Dendritic cell treated with granulocyte-macrophage colony-stimulating factor and Interleukin-4, amounts not matched to agents 40 ng/mL and 50 ng/mL, for 4 days (primary cell): ENCODE results near the gene TBC1D9B.

ENCODE experiments used
- H3K27ac Mint-ChIP-seq: one replicate; pipeline ENCODE4 v1.8.0; 2022; ENCODE audit warnings: mild to moderate bottlenecking, mixed read lengths
- H3K27me3 Mint-ChIP-seq: one replicate; pipeline ENCODE4 v1.8.0; 2022; ENCODE audit warnings: mild to moderate bottlenecking, mixed read lengths
- H3K36me3 Mint-ChIP-seq: one replicate; pipeline ENCODE4 v1.8.0; 2022; ENCODE audit warnings: low read depth, mixed read lengths
- H3K4me1 Mint-ChIP-seq: one replicate; pipeline ENCODE4 v1.8.0; 2022; ENCODE audit warnings: low read depth, mixed read lengths
- H3K4me3 Mint-ChIP-seq: one replicate; pipeline ENCODE4 v1.8.0; 2022; ENCODE audit warnings: mild to moderate bottlenecking, moderate library complexity, mixed read lengths
- H3K9me3 Mint-ChIP-seq: one replicate; pipeline ENCODE4 v1.8.0; 2022; ENCODE audit warnings: mixed read lengths
- intact Hi-C: fragments of 100-400 bp; cut with micrococcal nuclease; formaldehyde crosslinking; loops from one replicate; pipeline ENCODE4 v1.15.0; 2022

The TBC1D9B gene

GRCh38 chr5:179916523-179916922 lies 8.8 kb upstream of the TBC1D9B start:
- H3K4me1 Mint-ChIP-seq: peaks cover 40% of the 10 kb centered on the region
- peaks cover 3% of the 10 kb centered on the region for H3K27me3 Mint-ChIP-seq
- no peak overlapping the region for H3K4me3 Mint-ChIP-seq
- H3K9me3 Mint-ChIP-seq: no peaks in the 10 kb centered on the region
- no peaks in the 10 kb centered on the region for H3K36me3 Mint-ChIP-seq
- H3K27ac Mint-ChIP-seq: peak overlapping the region; percentile 30
- intact Hi-C loops: loop anchor here (10.0 kb wide), 1 partner anchor 158 kb away; the partner anchor contains the start of gene RNF130

- Mint-ChIP-seq H3K9me3 (no peaks in the 10 kb centered on the region), H3K27me3 (peaks cover 3% of the 10 kb centered on the region), H3K36me3 (no peaks in the 10 kb centered on the region), H3K27ac (peak overlapping the region; percentile 79), H3K4me3 (no peak overlapping the region), H3K4me1 (peaks cover 40% of the 10 kb centered on the region)
- intact Hi-C loops: loop anchor here (10.0 kb wide), 1 partner anchor 159 kb away; the partner anchor contains the start of gene RNF130
Measured at GRCh38 chr5:179915406-179915935, 7.8 kb upstream of the TBC1D9B start.

- Mint-ChIP-seq H3K36me3 (no peaks in the 10 kb centered on the region), H3K9me3 (no peaks in the 10 kb centered on the region)
- intact Hi-C loops: loop anchor here (10.0 kb wide), 1 partner anchor 161 kb away; the partner anchor contains the start of gene RNF130
Measured at GRCh38 chr5:179914032-179914755, 6.5 kb upstream of the TBC1D9B start.

GRCh38 chr5:179913461-179913860 lies 5.8 kb upstream of the TBC1D9B start:
- intact Hi-C loops: loop anchor here (10.0 kb wide), 1 partner anchor 161 kb away; the partner anchor contains the start of gene RNF130
- peak overlapping the region; percentile 87 for H3K27ac Mint-ChIP-seq
- peaks cover 3% of the 10 kb centered on the region for H3K27me3 Mint-ChIP-seq
- no peaks in the 10 kb centered on the region for H3K9me3 Mint-ChIP-seq
- no peak overlapping the region for H3K4me3 Mint-ChIP-seq
- H3K36me3 Mint-ChIP-seq: no peaks in the 10 kb centered on the region
- peaks cover 57% of the 10 kb centered on the region for H3K4me1 Mint-ChIP-seq

More at GRCh38 chr5:179914032-179914755, 6.5 kb upstream of the TBC1D9B start:
- Mint-ChIP-seq H3K27me3 (peaks cover 3% of the 10 kb centered on the region), H3K27ac (peak overlapping the region; percentile 87), H3K4me1 (peaks cover 49% of the 10 kb centered on the region), H3K4me3 (no peak overlapping the region)

GRCh38 chr5:179912951-179913350 lies 5.3 kb upstream of the TBC1D9B start:
- Mint-ChIP-seq H3K4me3 (no peak overlapping the region), H3K4me1 (peaks cover 57% of the 10 kb centered on the region), H3K36me3 (no peaks in the 10 kb centered on the region), H3K9me3 (no peaks in the 10 kb centered on the region), H3K27ac (peak overlapping the region; percentile 87), H3K27me3 (peaks cover 3% of the 10 kb centered on the region)
- intact Hi-C loops: loop anchor here (10.0 kb wide), 1 partner anchor 162 kb away; the partner anchor contains the start of gene RNF130

GRCh38 chr5:179912386-179912785 lies 4.7 kb upstream of the TBC1D9B start:
- peaks cover 52% of the 10 kb centered on the region for H3K4me1 Mint-ChIP-seq
- H3K4me3 Mint-ChIP-seq: no peak overlapping the region
- no peak overlapping the region for H3K27ac Mint-ChIP-seq
- no peaks in the 10 kb centered on the region for H3K36me3 Mint-ChIP-seq
- H3K27me3 Mint-ChIP-seq: peaks cover 2% of the 10 kb centered on the region
- no peaks in the 10 kb centered on the region for H3K9me3 Mint-ChIP-seq
- intact Hi-C loops: loop anchor here (10.0 kb wide), 1 partner anchor 162 kb away; the partner anchor contains the start of gene RNF130

GRCh38 chr5:179909224-179909623 lies 1.5 kb upstream of the TBC1D9B start:
- intact Hi-C loops: loop anchor here (5.0 kb wide), 2 partner anchors 52 to 107 kb away; partner anchors contain the start of gene MRNIP
- H3K27me3 Mint-ChIP-seq: no peaks in the 10 kb centered on the region
- H3K36me3 Mint-ChIP-seq: peaks cover 30% of the 10 kb centered on the region
- no peak overlapping the region for H3K4me3 Mint-ChIP-seq
- H3K27ac Mint-ChIP-seq: peak overlapping the region; percentile 92
- no peaks in the 10 kb centered on the region for H3K9me3 Mint-ChIP-seq
- peaks cover 63% of the 10 kb centered on the region for H3K4me1 Mint-ChIP-seq

GRCh38 chr5:179908528-179908927 lies 831 bp upstream of the TBC1D9B start:
- Mint-ChIP-seq H3K36me3 (peaks cover 37% of the 10 kb centered on the region), H3K4me1 (peaks cover 56% of the 10 kb centered on the region), H3K4me3 (peak overlapping the region; percentile 84), H3K27me3 (no peaks in the 10 kb centered on the region), H3K27ac (peak overlapping the region; percentile 92), H3K9me3 (no peaks in the 10 kb centered on the region)
- intact Hi-C loops: loop anchor here (5.0 kb wide), 2 partner anchors 51 to 106 kb away; partner anchors contain the start of gene MRNIP

- intact Hi-C loops: loop anchor here (5.0 kb wide), 2 partner anchors 50 to 105 kb away; partner anchors contain the start of gene MRNIP
- no peaks in the 10 kb centered on the region for H3K27me3 Mint-ChIP-seq
- peaks cover 52% of the 10 kb centered on the region for H3K36me3 Mint-ChIP-seq
- H3K4me1 Mint-ChIP-seq: peaks cover 46% of the 10 kb centered on the region
- H3K27ac Mint-ChIP-seq: peak overlapping the region; percentile 88
- peak overlapping the region; percentile 95 for H3K4me3 Mint-ChIP-seq
- no peaks in the 10 kb centered on the region for H3K9me3 Mint-ChIP-seq
Measured at GRCh38 chr5:179906795-179907555, 722 bp downstream of the TBC1D9B start.

GRCh38 chr5:179906294-179906794 lies 1.4 kb downstream of the TBC1D9B start:
- no peaks in the 10 kb centered on the region for H3K27me3 Mint-ChIP-seq
- intact Hi-C loops: loop anchor here (5.0 kb wide), 2 partner anchors 49 to 104 kb away; partner anchors contain the start of gene MRNIP
- peaks cover 59% of the 10 kb centered on the region for H3K36me3 Mint-ChIP-seq
- peak overlapping the region; percentile 88 for H3K27ac Mint-ChIP-seq
- no peaks in the 10 kb centered on the region for H3K9me3 Mint-ChIP-seq
- peak overlapping the region; percentile 95 for H3K4me3 Mint-ChIP-seq
- H3K4me1 Mint-ChIP-seq: peaks cover 46% of the 10 kb centered on the region

GRCh38 chr5:179905161-179905560 lies 2.5 kb downstream of the TBC1D9B start:
- H3K27me3 Mint-ChIP-seq: no peaks in the 10 kb centered on the region
- intact Hi-C loops: loop anchor here (5.0 kb wide), 2 partner anchors 48 to 103 kb away; partner anchors contain the start of gene MRNIP
- peak overlapping the region; percentile 7 for H3K4me3 Mint-ChIP-seq
- no peaks in the 10 kb centered on the region for H3K9me3 Mint-ChIP-seq
- peaks cover 70% of the 10 kb centered on the region for H3K36me3 Mint-ChIP-seq
- H3K4me1 Mint-ChIP-seq: peaks cover 51% of the 10 kb centered on the region
- no peak overlapping the region for H3K27ac Mint-ChIP-seq

GRCh38 chr5:179904463-179905160 lies 3.1 kb downstream of the TBC1D9B start:
- H3K36me3 Mint-ChIP-seq: peaks cover 76% of the 10 kb centered on the region
- intact Hi-C loops: loop anchor here (5.0 kb wide), 2 partner anchors 47 to 102 kb away; partner anchors contain the start of gene MRNIP
- H3K4me3 Mint-ChIP-seq: no peak overlapping the region

GRCh38 chr5:179902763-179903158 lies 4.9 kb downstream of the TBC1D9B start:
- Mint-ChIP-seq H3K4me1 (peaks cover 34% of the 10 kb centered on the region), H3K4me3 (no peak overlapping the region), H3K27me3 (no peaks in the 10 kb centered on the region), H3K9me3 (no peaks in the 10 kb centered on the region), H3K27ac (no peak overlapping the region), H3K36me3 (peaks cover 94% of the 10 kb centered on the region)
- intact Hi-C loops: no loop called here

More at GRCh38 chr5:179904463-179905160, 3.1 kb downstream of the TBC1D9B start:
- H3K27ac Mint-ChIP-seq: no peak overlapping the region
- H3K9me3 Mint-ChIP-seq: no peaks in the 10 kb centered on the region
- H3K27me3 Mint-ChIP-seq: no peaks in the 10 kb centered on the region
- peaks cover 46% of the 10 kb centered on the region for H3K4me1 Mint-ChIP-seq
